GM12878 (cell line): ENCODE measurements around the gene PRCD. TPM values are rescaled to one million over a fixed set of nuclear protein-coding genes. Genes with fewer than 3 reads are reported as not detected.

Source experiments
- ATAC-seq: fragments of 200-7000 bp; cut with Tn5 transposase; 3 replicates; pipeline ENCODE4 v1.9.1; 2020; ENCODE audit warnings: mild to moderate bottlenecking, moderate library complexity
- BruUV-seq: library from RNA; stranded (reverse); fragments of 400-500 nt; replicated peaks from 2 replicates; lab custom pipeline; 2021; lab: Mats Ljungman, UMichigan
- CTCF ChIA-PET: fragments of 300-600 bp; sonication (Branson Sonifier 250); formaldehyde crosslinking; extraction: SDS; loops from one replicate; lab custom pipeline; 2021; ENCODE audit warnings: inconsistent platforms; lab: Yijun Ruan, JAX
- POLR2A ChIA-PET: fragments of 350-600 bp; formaldehyde crosslinking; extraction: SDS; loops from one replicate; lab custom pipeline; 2021; ENCODE audit warnings: inconsistent platforms; lab: Charles Lee
- RAD21 ChIA-PET: fragments of 300-600 bp; sonication (Branson Sonifier 250); formaldehyde crosslinking; loops from one replicate; lab custom pipeline; 2023; ENCODE audit warnings: antibody characterized with exemption; ENCODE audit not compliant: unreplicated experiment; lab: Charles Lee
- SMC1A ChIA-PET: fragments of 300-600 bp; sonication (Branson Sonifier 250); formaldehyde crosslinking; loops from one replicate; lab custom pipeline; 2023; ENCODE audit not compliant: unreplicated experiment, uncharacterized antibody; lab: Charles Lee
- DNase-seq: peaks from one replicate; pipeline ENCODE4 v3.0.0-alpha.2; 2011; ENCODE audit warnings: low read depth, low spot score
- FAIRE-seq: peaks from 3 replicates; lab custom pipeline; 2011; peaks lifted over from hg19 to GRCh38; lab: Jason Lieb, UNC
- H2AFZ ChIP-seq: 2 replicates; pipeline ENCODE4 v1.6.0; 2011; ENCODE audit warnings: low read depth, low read length, control low read depth; ENCODE audit not compliant: control insufficient read depth
- H3K27ac ChIP-seq: 2 replicates; pipeline ENCODE4 v1.5.1; 2011; ENCODE audit warnings: control low read depth; ENCODE audit not compliant: control insufficient read depth, insufficient read depth
- H3K27me3 ChIP-seq, 2 experiments: replicated peaks in 1 of 2; 2 replicates each; pipeline versions ENCODE4 v1.6.0 to v1.6.1; 2011; ENCODE audit warnings: low read length in 1 of 2; ENCODE audit not compliant: control insufficient read depth in 2 of 2, insufficient read depth in 2 of 2
- H3K36me3 ChIP-seq, 2 experiments: 2 replicates each; pipeline ENCODE4 v1.5.1; 2011; ENCODE audit warnings: low read length in 1 of 2; ENCODE audit not compliant: control insufficient read depth in 2 of 2, insufficient read depth in 2 of 2
- H3K4me1 ChIP-seq: 2 replicates; pipeline ENCODE4 v1.6.1; 2011; ENCODE audit warnings: mild to moderate bottlenecking, low read length, moderate library complexity, mixed read lengths; ENCODE audit not compliant: control insufficient read depth, insufficient read depth
- H3K4me2 ChIP-seq: 2 replicates; pipeline ENCODE4 v1.6.0; 2011; ENCODE audit warnings: control low read depth; ENCODE audit not compliant: control insufficient read depth, insufficient read depth
- H3K4me3 ChIP-seq: fragments of 200-600 bp; sonication (generic); 2 replicates; pipeline ENCODE4 v1.5.1; 2016
- H3K79me2 ChIP-seq: 2 replicates; pipeline ENCODE4 v1.6.0; 2011; ENCODE audit warnings: low read length; ENCODE audit not compliant: control insufficient read depth, insufficient read depth
- H3K9ac ChIP-seq: 2 replicates; pipeline ENCODE4 v1.8.0; 2011; ENCODE audit warnings: low read length, control low read depth, mixed read lengths; ENCODE audit not compliant: control insufficient read depth, insufficient read depth
- H3K9me3 ChIP-seq: replicated peaks from 3 replicates; pipeline ENCODE4 v1.5.1; 2011; ENCODE audit warnings: mild to moderate bottlenecking, low read length; ENCODE audit not compliant: control insufficient read depth, insufficient read depth
- H4K20me1 ChIP-seq: 2 replicates; pipeline ENCODE4 v1.6.0; 2011; ENCODE audit not compliant: control insufficient read depth, insufficient read depth
- BCL3 ChIP-seq: IDR thresholded peaks from 2 replicates; pipeline ENCODE4 v1.6.1; 2011; ENCODE audit warnings: borderline replicate concordance, low read depth, mild to moderate bottlenecking, moderate library complexity, low read length; ENCODE audit not compliant: insufficient read depth, poor library complexity, severe bottlenecking
- CBFB ChIP-seq: IDR thresholded peaks from 2 replicates; pipeline ENCODE4 v1.6.1; 2016; ENCODE audit warnings: antibody characterized with exemption, low read depth
- CEBPB ChIP-seq, 2 experiments: fragments of 150-350 bp in 1 of 2; IDR thresholded peaks; 2 replicates each; pipeline ENCODE4 v1.6.1; 2012 to 2014; ENCODE audit warnings: low read depth in 2 of 2, low read length in 2 of 2, borderline replicate concordance in 1 of 2, inconsistent platforms in 1 of 2
- CHD4 ChIP-seq: fragments of 200-600 bp; sonication (generic); IDR thresholded peaks from 2 replicates; pipeline ENCODE4 v1.6.1; 2016; ENCODE audit warnings: mild to moderate bottlenecking
- FOS ChIP-seq: IDR thresholded peaks from 3 replicates; pipeline ENCODE4 v1.6.1; 2011; ENCODE audit warnings: borderline replicate concordance; ENCODE audit not compliant: insufficient read length; ENCODE audit errors: extremely low read depth
- HDGF ChIP-seq: fragments of 450-650 bp; IDR thresholded peaks from 2 replicates; pipeline ENCODE4 v1.6.1; 2016; ENCODE audit warnings: antibody characterized with exemption
- MTA3 ChIP-seq: IDR thresholded peaks from 2 replicates; pipeline ENCODE4 v1.6.1; 2012; ENCODE audit warnings: low read length, inconsistent platforms, borderline replicate concordance
- SRF ChIP-seq, 2 experiments: IDR thresholded peaks; 2 replicates each; pipeline ENCODE4 v1.6.1; 2011; ENCODE audit warnings: low read depth in 2 of 2, low read length in 2 of 2, mild to moderate bottlenecking in 1 of 2, moderate library complexity in 1 of 2
- TCF7 ChIP-seq: IDR thresholded peaks from 2 replicates; pipeline ENCODE4 v1.6.1; 2014; ENCODE audit warnings: antibody characterized with exemption, borderline replicate concordance
- ZNF274 ChIP-seq: IDR thresholded peaks from one replicate; pipeline ENCODE4 v1.8.0; 2011; ENCODE audit not compliant: insufficient read length, insufficient read depth
- ZNF384 ChIP-seq: IDR thresholded peaks from 2 replicates; pipeline ENCODE4 v1.6.1; 2012; ENCODE audit warnings: low read depth, mild to moderate bottlenecking, low read length, improper control_type of control experiment, borderline replicate concordance
- WGBS: methylation state at CpG from one replicate; pipeline ENCODE4 v1.1.6; 2016; ENCODE audit warnings: low lambda C conversion rate; ENCODE audit not compliant: insufficient replicate concordance, insufficient coverage; ENCODE audit errors: missing lambda C conversion rate; 5-methylcytosine and 5-hydroxymethylcytosine counted together
- in situ Hi-C: fragments of 300-500 bp; cut with MboI; formaldehyde crosslinking; loops from 9 replicates; pipeline ENCODE4 v1.14.3; 2018; ENCODE audit warnings: mixed read lengths
- intact Hi-C: fragments of 100-400 bp; cut with micrococcal nuclease; formaldehyde crosslinking; loops from one replicate; pipeline ENCODE4 v1.14.2; 2022; ENCODE audit not compliant: unreplicated experiment
- polyA plus RNA-seq, 11 experiments: library from polyadenylated mRNA; depleted of rRNA in 4 of 11; unstranded in 6 of 11; stranded (reverse) in 5 of 11; fragments of >200 nt; fragmentation: Nextera tagmentation in 4 of 11; fragmentation: Illumina TruSeq in 1 of 11; extraction: Ambion mirVana in 4 of 11; extraction: Trizol in 1 of 11; gene quantifications; 1 replicate in 1 of 11; 2 replicates in 10 of 11; pipeline versions ENCODE4 v1.2.1 to v1.2.3, GENCODE V29; 2011 to 2016; ENCODE audit warnings: inconsistent platforms in 2 of 11, missing spikeins in 2 of 11, low read depth in 1 of 11
- total RNA-seq, 4 experiments: library from RNA; depleted of rRNA in 3 of 4; stranded (reverse); fragments of >200 nt in 3 of 4; fragmentation: Illumina TruSeq in 1 of 4; extraction: Trizol in 1 of 4; gene quantifications; 2 replicates each; pipeline versions ENCODE4 v1.2.1 to v1.2.3, GENCODE V29; 2013 to 2021
- TF ChIP-seq, protein P1 (sequence below): IDR thresholded peaks from 2 replicates; pipeline ENCODE4 v1.6.1; 2012; ENCODE audit warnings: mild to moderate bottlenecking, low read depth, low read length
- TF ChIP-seq, protein P2 (sequence below): IDR thresholded peaks from 2 replicates; pipeline ENCODE4 v1.6.1; 2012; ENCODE audit warnings: low read depth, low read length, improper control_type of control experiment
- TF ChIP-seq, protein P3 (sequence below): fragments of 450-650 bp; IDR thresholded peaks from 2 replicates; pipeline ENCODE4 v1.6.1; 2018; ENCODE audit warnings: mild to moderate bottlenecking, low read depth, moderate library complexity; ENCODE audit not compliant: partially characterized antibody
- TF ChIP-seq, protein P4 (sequence below): IDR thresholded peaks from 2 replicates; pipeline ENCODE4 v1.6.1; 2012; ENCODE audit warnings: low read depth, low read length, improper control_type of control experiment

PRCD gene
- total and polyA plus RNA-seq, 10 of the 15 experiments (the other 5 are each of a cell fraction or from before 2014, with no cell fraction given): 0.18 to 0.95 (median 0.34) TPM; not detected in 4

- WGBS: 56% methylated on average over 4 of the region's 4 CpGs
- no peaks in the 10 kb centered on the region for H4K20me1 ChIP-seq
- no peaks in the 10 kb centered on the region for H3K9me3 ChIP-seq
- intact Hi-C loops (no loop called here), in situ Hi-C loops (no loop called here)
- H3K27me3 ChIP-seq: no peaks in the 10 kb centered on the region
- FAIRE-seq: no peak
- RAD21 ChIA-PET: interaction anchor here (0.6 to 2.8 kb wide), 7 partner anchors 9 to 72 kb away, joined by 3 to 9 read pairs (median 5); partner anchors contain the start of gene RHBDF2
- BruUV-seq: no TSS peak
- POLR2A ChIA-PET: interaction anchor here (0.5 to 1.9 kb wide), 4 partner anchors 8 to 241 kb away, joined by 3 to 6 read pairs (median 4); no protein-coding TSS in a partner anchor
- no peak overlapping the region; the same call in 1 of the 2 replicates for H3K27ac ChIP-seq
- H3K4me2 ChIP-seq: no peak overlapping the region
- H3K9ac ChIP-seq: no peak overlapping the region
- no peaks in the 10 kb centered on the region for H3K36me3 ChIP-seq
- H3K4me1 ChIP-seq: no peaks in the 10 kb centered on the region; the same call in 1 of the 2 replicates
- SMC1A ChIA-PET: interaction anchor here (1.4 to 3.9 kb wide), 5 partner anchors 9 to 73 kb away, joined by 3 to 16 read pairs (median 7); no protein-coding TSS in a partner anchor
- no peak overlapping the region for H3K4me3 ChIP-seq
- ATAC-seq: no peak
- CTCF ChIA-PET: interaction anchor here (1.1 to 2.4 kb wide), 10 partner anchors 8 to 154 kb away, joined by 3 to 23 read pairs (median 4); no protein-coding TSS in a partner anchor
- peaks cover 3% of the 10 kb centered on the region for H3K79me2 ChIP-seq
- no peak for DNase-seq
- no peak overlapping the region for H2AFZ ChIP-seq
- TF ChIP-seq HDGF: no peak
- TF ChIP-seq, protein P1, sequence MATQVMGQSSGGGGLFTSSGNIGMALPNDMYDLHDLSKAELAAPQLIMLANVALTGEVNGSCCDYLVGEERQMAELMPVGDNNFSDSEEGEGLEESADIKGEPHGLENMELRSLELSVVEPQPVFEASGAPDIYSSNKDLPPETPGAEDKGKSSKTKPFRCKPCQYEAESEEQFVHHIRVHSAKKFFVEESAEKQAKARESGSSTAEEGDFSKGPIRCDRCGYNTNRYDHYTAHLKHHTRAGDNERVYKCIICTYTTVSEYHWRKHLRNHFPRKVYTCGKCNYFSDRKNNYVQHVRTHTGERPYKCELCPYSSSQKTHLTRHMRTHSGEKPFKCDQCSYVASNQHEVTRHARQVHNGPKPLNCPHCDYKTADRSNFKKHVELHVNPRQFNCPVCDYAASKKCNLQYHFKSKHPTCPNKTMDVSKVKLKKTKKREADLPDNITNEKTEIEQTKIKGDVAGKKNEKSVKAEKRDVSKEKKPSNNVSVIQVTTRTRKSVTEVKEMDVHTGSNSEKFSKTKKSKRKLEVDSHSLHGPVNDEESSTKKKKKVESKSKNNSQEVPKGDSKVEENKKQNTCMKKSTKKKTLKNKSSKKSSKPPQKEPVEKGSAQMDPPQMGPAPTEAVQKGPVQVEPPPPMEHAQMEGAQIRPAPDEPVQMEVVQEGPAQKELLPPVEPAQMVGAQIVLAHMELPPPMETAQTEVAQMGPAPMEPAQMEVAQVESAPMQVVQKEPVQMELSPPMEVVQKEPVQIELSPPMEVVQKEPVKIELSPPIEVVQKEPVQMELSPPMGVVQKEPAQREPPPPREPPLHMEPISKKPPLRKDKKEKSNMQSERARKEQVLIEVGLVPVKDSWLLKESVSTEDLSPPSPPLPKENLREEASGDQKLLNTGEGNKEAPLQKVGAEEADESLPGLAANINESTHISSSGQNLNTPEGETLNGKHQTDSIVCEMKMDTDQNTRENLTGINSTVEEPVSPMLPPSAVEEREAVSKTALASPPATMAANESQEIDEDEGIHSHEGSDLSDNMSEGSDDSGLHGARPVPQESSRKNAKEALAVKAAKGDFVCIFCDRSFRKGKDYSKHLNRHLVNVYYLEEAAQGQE: no peak
- TF ChIP-seq SRF (IDR thresholded peaks at IDR 0.05; ENCODE audit: low read depth in 2 of 2, low read length in 2 of 2): no peak
- no peak for TF ChIP-seq CHD4
- TF ChIP-seq BCL3: no peak
- no peak for TF ChIP-seq ZNF274
- TF ChIP-seq, protein P2, sequence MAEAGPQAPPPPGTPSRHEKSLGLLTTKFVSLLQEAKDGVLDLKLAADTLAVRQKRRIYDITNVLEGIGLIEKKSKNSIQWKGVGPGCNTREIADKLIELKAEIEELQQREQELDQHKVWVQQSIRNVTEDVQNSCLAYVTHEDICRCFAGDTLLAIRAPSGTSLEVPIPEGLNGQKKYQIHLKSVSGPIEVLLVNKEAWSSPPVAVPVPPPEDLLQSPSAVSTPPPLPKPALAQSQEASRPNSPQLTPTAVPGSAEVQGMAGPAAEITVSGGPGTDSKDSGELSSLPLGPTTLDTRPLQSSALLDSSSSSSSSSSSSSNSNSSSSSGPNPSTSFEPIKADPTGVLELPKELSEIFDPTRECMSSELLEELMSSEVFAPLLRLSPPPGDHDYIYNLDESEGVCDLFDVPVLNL: no peak
- TF ChIP-seq, protein P3, sequence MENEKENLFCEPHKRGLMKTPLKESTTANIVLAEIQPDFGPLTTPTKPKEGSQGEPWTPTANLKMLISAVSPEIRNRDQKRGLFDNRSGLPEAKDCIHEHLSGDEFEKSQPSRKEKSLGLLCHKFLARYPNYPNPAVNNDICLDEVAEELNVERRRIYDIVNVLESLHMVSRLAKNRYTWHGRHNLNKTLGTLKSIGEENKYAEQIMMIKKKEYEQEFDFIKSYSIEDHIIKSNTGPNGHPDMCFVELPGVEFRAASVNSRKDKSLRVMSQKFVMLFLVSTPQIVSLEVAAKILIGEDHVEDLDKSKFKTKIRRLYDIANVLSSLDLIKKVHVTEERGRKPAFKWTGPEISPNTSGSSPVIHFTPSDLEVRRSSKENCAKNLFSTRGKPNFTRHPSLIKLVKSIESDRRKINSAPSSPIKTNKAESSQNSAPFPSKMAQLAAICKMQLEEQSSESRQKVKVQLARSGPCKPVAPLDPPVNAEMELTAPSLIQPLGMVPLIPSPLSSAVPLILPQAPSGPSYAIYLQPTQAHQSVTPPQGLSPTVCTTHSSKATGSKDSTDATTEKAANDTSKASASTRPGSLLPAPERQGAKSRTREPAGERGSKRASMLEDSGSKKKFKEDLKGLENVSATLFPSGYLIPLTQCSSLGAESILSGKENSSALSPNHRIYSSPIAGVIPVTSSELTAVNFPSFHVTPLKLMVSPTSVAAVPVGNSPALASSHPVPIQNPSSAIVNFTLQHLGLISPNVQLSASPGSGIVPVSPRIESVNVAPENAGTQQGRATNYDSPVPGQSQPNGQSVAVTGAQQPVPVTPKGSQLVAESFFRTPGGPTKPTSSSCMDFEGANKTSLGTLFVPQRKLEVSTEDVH: no peak
- TF ChIP-seq MTA3: no peak
- no peak for TF ChIP-seq FOS
- TF ChIP-seq CBFB: no peak
- TF ChIP-seq CEBPB (IDR thresholded peaks at IDR 0.05; ENCODE audit: borderline replicate concordance in 1 of 2, low read depth in 2 of 2, low read length in 2 of 2): no peak
- no peak for TF ChIP-seq ZNF384
- TF ChIP-seq, protein P4, sequence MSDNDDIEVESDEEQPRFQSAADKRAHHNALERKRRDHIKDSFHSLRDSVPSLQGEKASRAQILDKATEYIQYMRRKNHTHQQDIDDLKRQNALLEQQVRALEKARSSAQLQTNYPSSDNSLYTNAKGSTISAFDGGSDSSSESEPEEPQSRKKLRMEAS: no peak
- TF ChIP-seq TCF7: no peak
These were observed 11.8 kb downstream of the PRCD start for GRCh38 chr17:76551685-76552084.
